A673 (cell line): Measurements from ENCODE around the gene FAM98A. TPM values are rescaled to one million over a fixed set of nuclear protein-coding genes. Genes with fewer than 3 reads are reported as not detected.

ENCODE experiments used
- Bru-seq: library from RNA; stranded (reverse); fragments of 400-500 nt; gene quantifications from one replicate; lab custom pipeline; 2021; lab: Mats Ljungman, UMichigan
- BruChase-seq, 2 experiments: library from RNA; stranded (reverse); fragments of 400-500 nt; gene quantifications; one replicate each; lab custom pipeline; 2021; lab: Mats Ljungman, UMichigan
- BruUV-seq: library from RNA; stranded (reverse); fragments of 400-500 nt; replicated peaks from 2 replicates; lab custom pipeline; 2021; lab: Mats Ljungman, UMichigan
- CTCF ChIA-PET: fragments of 300-600 bp; sonication (Branson Sonifier 250); formaldehyde crosslinking; loops from one replicate; lab custom pipeline; 2022; ENCODE audit warnings: antibody characterized with exemption; lab: Charles Lee
- POLR2A ChIA-PET: fragments of 300-600 bp; sonication (Branson Sonifier 250); formaldehyde crosslinking; loops from one replicate; lab custom pipeline; 2022; ENCODE audit warnings: antibody characterized with exemption; ENCODE audit not compliant: low non-redundant PET; lab: Charles Lee
- DNase-seq: peaks from one replicate; pipeline ENCODE4 v3.0.0-alpha.2; 2015; ENCODE audit warnings: low spot score
- H3K27ac ChIP-seq: fragments of 200-600 bp; sonication (generic); 2 replicates; pipeline ENCODE4 v1.5.1; 2016; ENCODE audit warnings: mixed run types, low read depth, mild to moderate bottlenecking, mixed read lengths, antibody characterized with exemption, low read length; ENCODE audit not compliant: poor library complexity, severe bottlenecking
- H3K27me3 ChIP-seq: fragments of 200-600 bp; sonication (generic); replicated peaks from 2 replicates; pipeline ENCODE4 v1.6.1; 2017; ENCODE audit warnings: mixed run types, low read depth, mild to moderate bottlenecking, mixed read lengths, antibody characterized with exemption, low read length; ENCODE audit not compliant: insufficient read depth, poor library complexity
- H3K36me3 ChIP-seq: fragments of 200-600 bp; sonication (generic); 2 replicates; pipeline ENCODE4 v1.6.1; 2016; ENCODE audit warnings: mixed run types, mild to moderate bottlenecking, mixed read lengths, antibody characterized with exemption, low read length; ENCODE audit not compliant: insufficient read depth, poor library complexity, severe bottlenecking
- H3K4me1 ChIP-seq: fragments of 200-600 bp; sonication (generic); 2 replicates; pipeline ENCODE4 v1.6.1; 2017; ENCODE audit warnings: mixed run types, mild to moderate bottlenecking, mixed read lengths, antibody characterized with exemption, low read length; ENCODE audit not compliant: insufficient read depth, poor library complexity, severe bottlenecking
- H3K4me3 ChIP-seq: fragments of 200-600 bp; sonication (generic); 2 replicates; pipeline ENCODE4 v1.5.1; 2016; ENCODE audit warnings: low read depth, mixed run types, mild to moderate bottlenecking, mixed read lengths, low read length; ENCODE audit not compliant: poor library complexity, severe bottlenecking
- H3K9me3 ChIP-seq: fragments of 200-600 bp; sonication (generic); 2 replicates; pipeline ENCODE4 v1.6.1; 2016; ENCODE audit warnings: mixed run types, low read depth, mild to moderate bottlenecking, mixed read lengths, antibody characterized with exemption, low read length; ENCODE audit not compliant: poor library complexity, severe bottlenecking
- EZH2 ChIP-seq: fragments of 200-600 bp; sonication (generic); IDR thresholded peaks from 2 replicates; pipeline ENCODE4 v1.6.1; 2017; ENCODE audit warnings: borderline replicate concordance, low read depth, mild to moderate bottlenecking, mixed read lengths, antibody characterized with exemption, low read length; ENCODE audit not compliant: poor library complexity, severe bottlenecking
- intact Hi-C: fragments of 100-400 bp; cut with micrococcal nuclease; formaldehyde crosslinking; loops from one replicate; pipeline ENCODE4 v1.10.0; 2022; ENCODE audit not compliant: unreplicated experiment
- long read RNA-seq: library from polyadenylated mRNA; stranded (forward); transcript quantifications from one replicate; pipeline ENCODE4 v2.0.0, GENCODE V29; 2022
- total RNA-seq: library from RNA; stranded (reverse); gene quantifications from 2 replicates; pipeline ENCODE4 v1.2.3, GENCODE V29; 2021
- TF ChIP-seq, protein P1 (sequence below): fragments of 300-800, 200-600 bp; sonication (generic); conservative IDR thresholded peaks from 2 replicates; pipeline ENCODE4 v1.5.1; 2017; ENCODE audit warnings: low read depth, mild to moderate bottlenecking, antibody characterized with exemption, low read length, moderate library complexity, mixed read lengths

FAM98A gene
- 60.3 and 64.7 TPM in 2 replicates for total RNA-seq
- percentile 82 among the genes with signal in this experiment for Bru-seq, nascent RNA
- BruChase-seq, experiment 1, labeled RNA remaining after a 2-hour chase = percentile 88 among the genes with signal in this experiment
- BruChase-seq, experiment 2, labeled RNA remaining after a 6-hour chase = percentile 93 among the genes with signal in this experiment
- long read RNA-seq, transcript FAM98A-201 (8 exons, 2,816 nt) = major isoform, 50 of 59 reads
- long read RNA-seq, partial matches to known transcripts = 7 of 59 reads
- long read RNA-seq, other reads (novel, unspliced or antisense) = 2 of 59 reads

DNA sequence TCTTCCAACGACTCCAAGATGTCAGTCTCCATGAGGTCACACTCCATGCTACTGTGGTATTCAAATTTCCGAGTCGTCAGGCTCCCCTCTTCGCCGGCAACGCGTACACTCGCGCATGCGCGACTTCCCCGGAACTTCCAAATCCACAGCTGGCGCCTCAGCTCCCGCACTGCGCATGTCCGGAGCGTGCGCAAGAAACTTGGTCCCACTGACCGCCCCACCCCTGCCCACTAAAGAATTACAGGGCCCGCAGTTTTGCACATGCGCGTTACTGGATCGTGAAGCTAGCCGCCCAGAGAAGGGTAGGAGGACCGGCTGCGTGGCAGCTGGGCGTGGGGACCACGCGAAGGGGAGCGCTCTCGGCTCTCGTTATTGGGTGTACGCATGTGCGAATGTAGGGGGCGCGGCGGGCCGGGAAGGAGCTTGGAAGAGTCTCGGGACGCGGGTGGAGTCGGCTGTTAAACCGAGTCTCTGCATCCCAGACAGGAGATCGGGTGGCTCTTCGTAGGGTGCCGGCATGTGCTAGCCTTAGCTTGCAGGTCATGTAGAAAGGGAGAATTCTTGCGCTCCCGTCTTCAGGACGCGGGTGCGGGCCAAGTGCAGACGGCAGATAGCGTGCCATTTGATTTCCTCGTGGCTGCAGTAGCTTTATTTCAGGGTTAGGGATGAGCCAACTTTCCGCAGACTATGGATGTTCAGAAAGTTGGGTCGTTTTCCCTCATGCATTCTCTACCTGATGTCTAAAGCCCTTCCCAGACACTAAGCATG lies at the start of gene FAM98A:
FAM98A (minus strand) TSS at position 125 of the 768 bp plus-strand sequence; CDS start at position 47, 78 bp downstream.
- Histone ChIP-seq H3K36me3 (peaks cover 3% of the 10 kb centered on the region), H3K27me3 (no peaks in the 10 kb centered on the region), H3K27ac (peak within 1 kb of the TSS; percentile 65), H3K9me3 (no peaks in the 10 kb centered on the region), H3K4me1 (peaks cover 4% of the 10 kb centered on the region), H3K4me3 (peak within 1 kb of the TSS; percentile 83)
- BruUV-seq = TSS peak; percentile 86
- TF ChIP-seq EZH2 = no peak
- TF ChIP-seq, protein P1, sequence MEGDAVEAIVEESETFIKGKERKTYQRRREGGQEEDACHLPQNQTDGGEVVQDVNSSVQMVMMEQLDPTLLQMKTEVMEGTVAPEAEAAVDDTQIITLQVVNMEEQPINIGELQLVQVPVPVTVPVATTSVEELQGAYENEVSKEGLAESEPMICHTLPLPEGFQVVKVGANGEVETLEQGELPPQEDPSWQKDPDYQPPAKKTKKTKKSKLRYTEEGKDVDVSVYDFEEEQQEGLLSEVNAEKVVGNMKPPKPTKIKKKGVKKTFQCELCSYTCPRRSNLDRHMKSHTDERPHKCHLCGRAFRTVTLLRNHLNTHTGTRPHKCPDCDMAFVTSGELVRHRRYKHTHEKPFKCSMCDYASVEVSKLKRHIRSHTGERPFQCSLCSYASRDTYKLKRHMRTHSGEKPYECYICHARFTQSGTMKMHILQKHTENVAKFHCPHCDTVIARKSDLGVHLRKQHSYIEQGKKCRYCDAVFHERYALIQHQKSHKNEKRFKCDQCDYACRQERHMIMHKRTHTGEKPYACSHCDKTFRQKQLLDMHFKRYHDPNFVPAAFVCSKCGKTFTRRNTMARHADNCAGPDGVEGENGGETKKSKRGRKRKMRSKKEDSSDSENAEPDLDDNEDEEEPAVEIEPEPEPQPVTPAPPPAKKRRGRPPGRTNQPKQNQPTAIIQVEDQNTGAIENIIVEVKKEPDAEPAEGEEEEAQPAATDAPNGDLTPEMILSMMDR = 0 out of 2 replicates have a peak, but pooled peaks have one; percentile 9
- DNase-seq = peak; percentile 99
- ChIA-PET POLR2A (no interaction called here), CTCF (interaction anchor here (0.6 kb wide), 1 partner anchor 533 kb away, joined by 5 read pairs; no protein-coding TSS in a partner anchor)
- intact Hi-C loops = no loop called here

DNA sequence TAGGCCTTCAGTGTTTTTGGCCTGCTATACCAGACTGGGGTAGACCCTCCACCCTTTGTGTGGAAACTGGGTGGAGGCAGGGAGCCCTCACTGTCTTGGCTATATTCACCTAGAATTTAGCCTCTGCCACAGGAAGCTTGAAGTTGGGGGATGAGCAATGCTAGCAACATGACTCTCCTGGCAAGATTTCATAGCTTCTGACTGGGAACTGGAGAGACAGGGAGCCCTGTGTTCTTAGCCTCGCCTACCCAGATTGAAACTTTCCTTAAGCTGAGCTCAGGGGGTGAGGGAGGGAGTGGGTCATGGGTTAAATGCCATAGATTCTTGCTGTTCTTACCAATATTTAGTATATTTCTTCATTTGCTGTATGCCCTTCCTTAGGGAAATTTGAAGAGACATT lies 46.8 kb upstream of the FAM98A start:
- Histone ChIP-seq H3K4me1 (peaks cover 21% of the 10 kb centered on the region), H3K4me3 (no peak overlapping the region), H3K9me3 (peaks cover 7% of the 10 kb centered on the region), H3K36me3 (no peaks in the 10 kb centered on the region), H3K27me3 (peaks cover 43% of the 10 kb centered on the region), H3K27ac (no peak overlapping the region)
- BruUV-seq = no TSS peak
- POLR2A ChIA-PET = no interaction called here
- CTCF ChIA-PET = no interaction called here
- no peak for DNase-seq
- TF ChIP-seq, protein P1 = no peak
- TF ChIP-seq EZH2 = no peak
- intact Hi-C loops = no loop called here

DNA sequence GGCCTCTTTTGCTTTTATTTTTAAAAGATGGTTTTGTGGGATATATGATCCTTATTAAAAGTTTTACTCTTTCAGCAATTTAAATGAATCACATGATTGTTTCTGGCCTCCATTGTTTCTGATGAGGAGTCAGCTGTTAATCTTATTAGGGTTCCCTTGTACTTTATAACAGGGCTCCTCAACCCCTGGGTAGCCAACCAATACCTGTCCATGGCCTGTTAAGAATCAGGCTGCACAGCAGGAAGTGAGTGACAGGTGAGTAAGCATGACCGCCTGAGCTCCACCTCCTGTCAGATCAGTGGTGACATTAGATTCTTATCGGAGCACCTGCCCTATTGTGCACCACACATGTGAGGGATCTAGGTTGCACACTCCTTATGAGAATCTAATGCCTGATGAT lies 45.1 kb upstream of the FAM98A start:
- no peak for DNase-seq
- intact Hi-C loops = no loop called here
- H3K9me3 ChIP-seq = peaks cover 7% of the 10 kb centered on the region
- no peak for TF ChIP-seq EZH2
- TF ChIP-seq, protein P1 = no peak
- ChIA-PET POLR2A (no interaction called here), CTCF (no interaction called here)
- no peak overlapping the region for H3K27ac ChIP-seq
- no peaks in the 10 kb centered on the region for H3K36me3 ChIP-seq
- peaks cover 48% of the 10 kb centered on the region for H3K27me3 ChIP-seq
- H3K4me3 ChIP-seq = no peak overlapping the region
- no TSS peak for BruUV-seq
- peaks cover 9% of the 10 kb centered on the region for H3K4me1 ChIP-seq
